Suprapubic skin (tissue), 4 donors: Measurements from ENCODE around the gene ACACB.

Experiments
- CTCF ChIP-seq, 2 donors: fragments of 200-600 bp in 1 of 2; fragments of 450-650 bp in 1 of 2; sonication (generic) in 1 of 2; IDR thresholded peaks; one replicate each; pipeline ENCODE4 v1.5.1; 2016 to 2019; ENCODE audit warnings: antibody characterized with exemption in 2 of 2, mild to moderate bottlenecking in 1 of 2, moderate library complexity in 1 of 2
- EP300 ChIP-seq: sonication (generic); formaldehyde crosslinking; IDR thresholded peaks from one replicate; pipeline ENCODE4 v1.6.1; 2017; ENCODE audit warnings: antibody characterized with exemption
- POLR2A ChIP-seq, 2 donors: fragments of 450-650 bp; IDR thresholded peaks; one replicate each; pipeline ENCODE4 v1.6.1; 2017; ENCODE audit warnings: antibody characterized with exemption in 2 of 2, mild to moderate bottlenecking in 2 of 2, moderate library complexity in 2 of 2
- POLR2AphosphoS5 ChIP-seq, 3 donors: sonication (generic); formaldehyde crosslinking; IDR thresholded peaks; one replicate each; pipeline ENCODE4 v1.6.1; 2017; ENCODE audit warnings: antibody characterized with exemption in 3 of 3

GRCh38 chr12:109116611-109116949, 193 bp downstream of the ACACB start:
- TF ChIP-seq CTCF (IDR thresholded peaks at IDR 0.05) (no peak), POLR2A (IDR thresholded peaks at IDR 0.05) (no peak), POLR2AphosphoS5 (IDR thresholded peaks at IDR 0.05) (no peak), EP300 (no peak)
